ENCODE measurements around the gene IPO7. TPM values are rescaled to one million over a fixed set of nuclear protein-coding genes. Genes with fewer than 3 reads are reported as not detected.
"Not testable (repeated sequence)": the region's sequence is repeated elsewhere in the genome, so short reads cannot be mapped to it uniquely, and the experiment has no call there.

IPO7 gene
- polyA plus RNA-seq, 1 experiment: 35.2 TPM

- CTCF ChIA-PET: no interaction called here
- POLR2A ChIA-PET: no interaction called here
- Histone ChIP-seq H3K36me3 (ENCODE audit: control insufficient read depth, insufficient read depth, low read length) (no peaks in the 10 kb centered on the region), H3K4me3 (ENCODE audit: low read depth, low read length) (no peak overlapping the region), H3K27me3 (ENCODE audit: control insufficient read depth, insufficient read depth, low read length) (no peaks in the 10 kb centered on the region)
- TF ChIP-seq CTCF (IDR thresholded peaks at IDR 0.05; ENCODE audit: insufficient read depth, low read depth, low read length): no peak
- no peak for DNase-seq (ENCODE audit: low read depth)
Observed at GRCh38 chr11:9399466-9399865, 15.0 kb downstream of the IPO7 start.

- H3K4me3 ChIP-seq (ENCODE audit: low read depth, low read length); POLR2A ChIA-PET; H3K27me3 ChIP-seq (ENCODE audit: control insufficient read depth, insufficient read depth, low read length); H3K36me3 ChIP-seq (ENCODE audit: control insufficient read depth, insufficient read depth, low read length); DNase-seq (ENCODE audit: low read depth): not testable (repeated sequence)
- CTCF ChIA-PET: interaction anchor here (0.8 kb wide), 1 partner anchor 9 kb away, joined by 3 read pairs; no protein-coding TSS in a partner anchor
Observed at GRCh38 chr11:9401884-9402283, 17.4 kb downstream of the IPO7 start.

- H3K27me3 ChIP-seq (ENCODE audit: control insufficient read depth, insufficient read depth, low read length): no peaks in the 10 kb centered on the region
- TF ChIP-seq CTCF (IDR thresholded peaks at IDR 0.05; ENCODE audit: insufficient read depth, low read depth, low read length): no peak
- ChIA-PET POLR2A (no interaction called here), CTCF (no interaction called here)
- DNase-seq (ENCODE audit: low read depth): no peak
- H3K36me3 ChIP-seq (ENCODE audit: control insufficient read depth, insufficient read depth, low read length): peaks cover 12% of the 10 kb centered on the region
- H3K4me3 ChIP-seq (ENCODE audit: low read depth, low read length): no peak overlapping the region
Observed at GRCh38 chr11:9428706-9429105, 44.3 kb downstream of the IPO7 start.

GRCh38 chr11:9438611-9439010 lies 54.2 kb downstream of the IPO7 start:
- DNase-seq (ENCODE audit: low read depth): no peak
- Histone ChIP-seq H3K27me3 (ENCODE audit: control insufficient read depth, insufficient read depth, low read length) (no peaks in the 10 kb centered on the region), H3K36me3 (ENCODE audit: control insufficient read depth, insufficient read depth, low read length) (peaks cover 10% of the 10 kb centered on the region), H3K4me3 (ENCODE audit: low read depth, low read length) (no peak overlapping the region)
- no peak for TF ChIP-seq CTCF (IDR thresholded peaks at IDR 0.05; ENCODE audit: insufficient read depth, low read depth, low read length)
- POLR2A ChIA-PET: no interaction called here
- CTCF ChIA-PET: no interaction called here

GRCh38 chr11:9446230-9446629 lies 61.8 kb downstream of the IPO7 start:
- no peak for DNase-seq (ENCODE audit: low read depth)
- ChIA-PET POLR2A (no interaction called here), CTCF (no interaction called here)
- H3K36me3 ChIP-seq (ENCODE audit: control insufficient read depth, insufficient read depth, low read length): peaks cover 5% of the 10 kb centered on the region
- no peak for TF ChIP-seq CTCF (IDR thresholded peaks at IDR 0.05; ENCODE audit: insufficient read depth, low read depth, low read length)
- H3K27me3 ChIP-seq (ENCODE audit: control insufficient read depth, insufficient read depth, low read length): no peaks in the 10 kb centered on the region
- H3K4me3 ChIP-seq (ENCODE audit: low read depth, low read length): no peak overlapping the region

GRCh38 chr11:9448576-9449352 lies 64.3 kb downstream of the IPO7 start:
- ChIA-PET POLR2A (interaction anchor here (0.7 kb wide), 1 partner anchor 12 kb away, joined by 6 read pairs; no protein-coding TSS in a partner anchor), CTCF (interaction anchor here (0.6 to 1.5 kb wide), 2 partner anchors 58 to 114 kb away, joined by 3 read pairs; no protein-coding TSS in a partner anchor)

GRCh38 chr11:9452023-9452422 lies 67.6 kb downstream of the IPO7 start:
- H3K36me3 ChIP-seq (ENCODE audit: control insufficient read depth, insufficient read depth, low read length); CTCF ChIA-PET; H3K27me3 ChIP-seq (ENCODE audit: control insufficient read depth, insufficient read depth, low read length); POLR2A ChIA-PET; DNase-seq (ENCODE audit: low read depth); H3K4me3 ChIP-seq (ENCODE audit: low read depth, low read length): not testable (repeated sequence)

More at GRCh38 chr11:9448576-9449352, 64.3 kb downstream of the IPO7 start:
- TF ChIP-seq CTCF (IDR thresholded peaks at IDR 0.05; ENCODE audit: insufficient read depth, low read depth, low read length): no peak
- Histone ChIP-seq H3K4me3 (ENCODE audit: low read depth, low read length) (no peak overlapping the region), H3K27me3 (ENCODE audit: control insufficient read depth, insufficient read depth, low read length) (no peaks in the 10 kb centered on the region), H3K36me3 (ENCODE audit: control insufficient read depth, insufficient read depth, low read length) (peaks cover 2% of the 10 kb centered on the region)
- no peak for DNase-seq (ENCODE audit: low read depth)
